ENCODE measurements around the gene HNF4A. TPM values are rescaled to one million over a fixed set of nuclear protein-coding genes. Genes with fewer than 3 reads are reported as not detected.

The HNF4A gene
- total and polyA plus RNA-seq, 2 of the 13 experiments (the other 11 are each of a cell fraction or from before 2014, with no cell fraction given) = 80.9 to 169 TPM

- TF ChIP-seq ZNF253 (CRISPR knock-in tag; IDR thresholded peaks at IDR 0.05; ENCODE audit: borderline replicate concordance) (no peak), NR1H2 (CRISPR knock-in tag; IDR thresholded peaks at IDR 0.05; ENCODE audit: borderline replicate concordance, low read depth) (no peak), ADNP (CRISPR knock-in tag; IDR thresholded peaks at IDR 0.05) (peak; percentile 85), ZNF766 (CRISPR knock-in tag; IDR thresholded peaks at IDR 0.05; ENCODE audit: borderline replicate concordance) (no peak), ZSCAN21 (CRISPR knock-in tag; IDR thresholded peaks at IDR 0.05; ENCODE audit: borderline replicate concordance) (peak; percentile 18; the same call in 1 of the 2 replicates), TIGD3 (CRISPR knock-in tag; IDR thresholded peaks at IDR 0.05; ENCODE audit: borderline replicate concordance) (peak; percentile 22; the same call in 1 of the 2 replicates), ZNF781 (CRISPR knock-in tag; IDR thresholded peaks at IDR 0.05; ENCODE audit: borderline replicate concordance, not compliant biosample characterization) (peak; percentile 56), ZNF282 (IDR thresholded peaks at IDR 0.05; ENCODE audit: partially characterized antibody) (no peak), ZMYM2 (CRISPR knock-in tag; IDR thresholded peaks at IDR 0.05) (no peak), NR3C1 (CRISPR knock-in tag; IDR thresholded peaks at IDR 0.05) (no peak), SCMH1 (CRISPR knock-in tag; IDR thresholded peaks at IDR 0.05; ENCODE audit: borderline replicate concordance) (no peak), KLF15 (CRISPR knock-in tag; IDR thresholded peaks at IDR 0.05; ENCODE audit: borderline replicate concordance) (no peak), HIVEP1 (CRISPR knock-in tag; IDR thresholded peaks at IDR 0.05) (no peak), JUN (CRISPR knock-in tag; IDR thresholded peaks at IDR 0.05) (no peak), NR2F6 (IDR thresholded peaks at IDR 0.05) (no peak), NR2F6 (CRISPR knock-in tag; IDR thresholded peaks at IDR 0.05) (no peak), RNF219 (CRISPR knock-in tag; IDR thresholded peaks at IDR 0.05) (peak; percentile 68; the same call in 1 of the 2 replicates), ZNF710 (CRISPR knock-in tag; IDR thresholded peaks at IDR 0.05; ENCODE audit: borderline replicate concordance) (peak; percentile 47; the same call in 1 of the 2 replicates), ZNF460 (CRISPR knock-in tag; IDR thresholded peaks at IDR 0.05; ENCODE audit: borderline replicate concordance) (no peak), ZNF350 (CRISPR knock-in tag; IDR thresholded peaks at IDR 0.05; ENCODE audit: borderline replicate concordance, low read depth) (no peak), FUBP1 (CRISPR knock-in tag; IDR thresholded peaks at IDR 0.05; ENCODE audit: borderline replicate concordance) (no peak), CHD2 (IDR thresholded peaks at IDR 0.05; ENCODE audit: low read depth, low read length) (no peak)
Measured at GRCh38 chr20:44432618-44433577, 77.4 kb downstream of the HNF4A start (continued).
